ENCODE measurements around the gene MAPK10.
A peak's percentile ranks its signal among the peaks of the same experiment; 100 is the strongest.

Gene MAPK10

GRCh38 chr4:86223472-86223871, 136.4 kb downstream of the MAPK10 start:
- TF ChIP-seq, protein P1, sequence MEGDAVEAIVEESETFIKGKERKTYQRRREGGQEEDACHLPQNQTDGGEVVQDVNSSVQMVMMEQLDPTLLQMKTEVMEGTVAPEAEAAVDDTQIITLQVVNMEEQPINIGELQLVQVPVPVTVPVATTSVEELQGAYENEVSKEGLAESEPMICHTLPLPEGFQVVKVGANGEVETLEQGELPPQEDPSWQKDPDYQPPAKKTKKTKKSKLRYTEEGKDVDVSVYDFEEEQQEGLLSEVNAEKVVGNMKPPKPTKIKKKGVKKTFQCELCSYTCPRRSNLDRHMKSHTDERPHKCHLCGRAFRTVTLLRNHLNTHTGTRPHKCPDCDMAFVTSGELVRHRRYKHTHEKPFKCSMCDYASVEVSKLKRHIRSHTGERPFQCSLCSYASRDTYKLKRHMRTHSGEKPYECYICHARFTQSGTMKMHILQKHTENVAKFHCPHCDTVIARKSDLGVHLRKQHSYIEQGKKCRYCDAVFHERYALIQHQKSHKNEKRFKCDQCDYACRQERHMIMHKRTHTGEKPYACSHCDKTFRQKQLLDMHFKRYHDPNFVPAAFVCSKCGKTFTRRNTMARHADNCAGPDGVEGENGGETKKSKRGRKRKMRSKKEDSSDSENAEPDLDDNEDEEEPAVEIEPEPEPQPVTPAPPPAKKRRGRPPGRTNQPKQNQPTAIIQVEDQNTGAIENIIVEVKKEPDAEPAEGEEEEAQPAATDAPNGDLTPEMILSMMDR (IDR thresholded peaks at IDR 0.05; ENCODE audit: insufficient read depth, missing control alignments) = peak; percentile 9
- DNase-seq (ENCODE audit: insufficient read length, low spot score) = no peak
- no peak for FAIRE-seq

DNA sequence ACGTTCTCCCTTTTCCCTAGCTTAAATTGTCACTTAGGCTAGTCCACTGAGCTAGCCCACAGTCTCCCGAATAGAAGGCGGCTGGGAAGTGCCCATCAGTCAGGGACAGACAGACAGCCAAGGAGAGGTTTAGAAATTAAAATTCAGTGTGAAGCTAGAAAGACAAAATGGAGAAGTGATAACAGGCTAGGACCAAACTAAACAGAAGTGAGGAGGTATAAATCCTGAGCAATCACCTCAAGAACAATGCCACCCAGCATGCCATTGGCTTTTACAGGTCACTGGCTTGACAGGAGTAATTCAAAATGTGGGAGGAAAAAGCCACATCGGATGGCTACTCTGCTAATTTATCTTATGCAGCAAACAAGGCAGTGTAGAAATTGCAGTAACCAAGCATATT, 138.9 kb downstream of the MAPK10 start:
- no peak for FAIRE-seq
- DNase-seq (ENCODE audit: insufficient read length, low spot score) = no peak
- TF ChIP-seq, protein P1 (IDR thresholded peaks at IDR 0.05; ENCODE audit: insufficient read depth, missing control alignments) = no peak

GRCh38 chr4:86220121-86220520, 139.7 kb downstream of the MAPK10 start:
- DNase-seq (ENCODE audit: insufficient read length, low spot score) (no peak), FAIRE-seq (no peak)
- TF ChIP-seq, protein P1 (IDR thresholded peaks at IDR 0.05; ENCODE audit: insufficient read depth, missing control alignments) = no peak

GRCh38 chr4:86218746-86219473, 140.9 kb downstream of the MAPK10 start:
- TF ChIP-seq, protein P1 (IDR thresholded peaks at IDR 0.05; ENCODE audit: insufficient read depth, missing control alignments) = no peak
- DNase-seq (ENCODE audit: insufficient read length, low spot score) = no peak
- FAIRE-seq = no peak

GRCh38 chr4:86203176-86203575, 156.7 kb downstream of the MAPK10 start:
- TF ChIP-seq, protein P1 (IDR thresholded peaks at IDR 0.05; ENCODE audit: insufficient read depth, missing control alignments) = no peak
- no peak for DNase-seq (ENCODE audit: insufficient read length, low spot score)
- no peak for FAIRE-seq

- TF ChIP-seq, protein P1 (IDR thresholded peaks at IDR 0.05; ENCODE audit: insufficient read depth, missing control alignments) = no peak
- DNase-seq (ENCODE audit: insufficient read length, low spot score) (no peak), FAIRE-seq (no peak)
These were observed 174.2 kb downstream of the MAPK10 start for GRCh38 chr4:86185659-86186058.

DNA sequence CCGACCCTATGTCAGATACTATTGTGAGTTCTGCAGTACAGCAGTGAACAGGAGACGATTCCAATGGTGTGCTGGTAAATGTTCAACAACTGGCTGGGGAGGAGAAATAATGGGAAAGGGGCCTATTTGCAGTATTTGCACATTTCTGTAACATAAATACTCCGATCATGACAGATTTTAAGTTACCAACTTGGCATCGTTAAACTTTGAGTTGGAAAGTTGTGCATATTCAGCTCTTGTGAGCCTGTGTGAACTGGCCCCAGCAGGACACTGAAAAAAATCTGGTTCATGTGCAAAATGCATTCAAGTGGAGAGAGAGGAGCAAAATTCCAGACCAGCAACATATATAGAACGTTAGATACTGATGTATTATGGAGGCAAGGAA, 175.0 kb downstream of the MAPK10 start:
- no peak for DNase-seq (ENCODE audit: insufficient read length, low spot score)
- TF ChIP-seq, protein P1 (IDR thresholded peaks at IDR 0.05; ENCODE audit: insufficient read depth, missing control alignments) = no peak
- no peak for FAIRE-seq

Measured in D721Med (cell line).